GM13976 (cell line): ENCODE results near the gene SNN.
A peak's percentile ranks its signal among the peaks of the same experiment; 100 is the strongest.

ENCODE experiments used
- DNase-seq: peaks from one replicate; pipeline ENCODE4 v3.0.0; 2012; ENCODE audit warnings: low spot score
- CTCF ChIP-seq: IDR thresholded peaks from 2 replicates; pipeline ENCODE4 v1.5.1; 2012; ENCODE audit warnings: borderline replicate concordance, mild to moderate bottlenecking; ENCODE audit not compliant: insufficient read depth; ENCODE audit errors: extremely low read depth, missing control alignments, control extremely low read depth
- in situ Hi-C: fragments of 300-500 bp; cut with MboI; formaldehyde crosslinking; loops from one replicate; pipeline ENCODE4 v1.12.0; 2022; ENCODE audit warnings: low sequenced_read_pairs, mixed read lengths, inconsistent platforms; ENCODE audit not compliant: unreplicated experiment

The SNN gene

GRCh38 chr16:11707679-11708197, 39.5 kb downstream of the SNN start:
- no peak for DNase-seq
- in situ Hi-C loops: no loop called here
- TF ChIP-seq CTCF: no peak

GRCh38 chr16:11708421-11708820, 40.2 kb downstream of the SNN start:
- TF ChIP-seq CTCF: no peak
- no peak for DNase-seq
- in situ Hi-C loops: no loop called here

DNA sequence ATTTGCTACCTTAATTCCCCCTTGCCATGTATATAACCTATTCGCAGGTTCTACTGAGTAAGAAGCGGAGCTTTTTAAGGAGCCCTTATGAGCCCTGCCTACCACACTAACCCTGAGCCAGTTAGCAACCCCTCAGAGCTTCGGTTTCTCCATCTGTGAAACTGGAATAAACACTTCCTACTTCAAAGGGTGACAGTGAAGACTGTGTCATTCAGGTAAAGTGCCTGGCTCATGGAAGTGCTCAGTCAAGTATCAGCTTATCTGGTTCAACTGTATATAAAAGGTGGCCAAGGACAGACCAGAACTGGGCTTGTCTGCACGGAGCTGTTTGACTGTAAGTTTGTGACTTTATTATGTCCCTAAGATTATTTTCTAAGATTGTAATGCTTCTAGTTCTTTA, 43.4 kb downstream of the SNN start:
- no peak for DNase-seq
- in situ Hi-C loops: no loop called here
- TF ChIP-seq CTCF: no peak

GRCh38 chr16:11712122-11712521, 43.9 kb downstream of the SNN start:
- no peak for DNase-seq
- in situ Hi-C loops: no loop called here
- no peak for TF ChIP-seq CTCF

DNA sequence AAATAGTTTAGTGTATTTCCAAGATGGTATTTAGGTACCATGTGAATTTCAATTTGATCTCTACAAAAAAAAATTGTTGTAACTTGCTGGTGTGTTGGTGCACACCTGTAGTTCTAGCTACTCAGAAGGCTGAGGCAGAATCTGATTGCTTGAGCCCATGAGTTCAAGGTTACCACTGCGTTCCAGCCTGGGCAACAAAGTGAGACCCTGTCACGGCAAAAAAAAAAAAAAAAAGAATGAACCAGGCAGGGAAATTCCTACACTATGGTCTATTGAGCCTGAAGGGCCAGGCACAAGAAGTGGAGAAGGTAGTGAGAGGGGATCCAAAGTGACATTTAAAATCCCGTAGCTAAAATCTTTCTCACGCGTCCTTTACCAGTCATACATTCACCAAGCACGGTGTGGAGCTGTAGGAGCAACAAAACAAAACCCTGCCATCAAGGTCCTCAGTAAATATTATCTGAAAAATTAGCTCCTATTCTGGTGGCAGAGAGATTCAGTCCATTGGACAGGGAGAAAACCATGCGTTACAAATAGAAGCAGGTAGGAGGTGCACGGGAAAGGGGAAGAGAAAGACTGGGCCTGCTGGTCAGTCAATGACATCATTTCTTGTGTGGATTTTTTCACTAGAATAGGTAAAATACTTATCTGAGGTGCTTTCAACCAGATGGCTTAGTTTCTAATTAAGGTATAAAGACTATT, 47.1 kb downstream of the SNN start:
- in situ Hi-C loops: no loop called here

DNA sequence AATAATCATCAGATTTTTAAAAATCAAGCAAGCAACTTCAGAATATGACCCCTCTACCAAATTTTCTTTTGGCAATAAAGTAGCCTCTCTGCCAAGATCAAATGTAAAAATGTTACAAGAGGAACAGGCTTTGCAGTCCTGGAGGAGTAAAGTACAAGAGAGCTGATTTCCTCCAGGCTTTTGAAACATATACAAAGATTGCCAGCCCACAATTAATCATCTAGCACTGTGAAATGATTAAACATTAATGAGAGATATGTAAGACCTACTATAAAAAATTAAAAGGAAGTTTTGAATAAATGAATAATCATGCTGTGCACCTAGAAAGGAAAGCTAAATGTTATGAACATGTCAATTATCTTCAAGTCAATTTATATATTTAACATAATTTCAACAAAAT, 48.1 kb downstream of the SNN start:
- no peak for DNase-seq
- TF ChIP-seq CTCF: no peak
- in situ Hi-C loops: no loop called here

More for the DNA sequence above, 47.1 kb downstream of the SNN start:
- no peak for TF ChIP-seq CTCF
- DNase-seq: peak; percentile 58
